K562 (cell line): ENCODE results near the gene CENPV. TPM values are rescaled to one million over a fixed set of nuclear protein-coding genes. Genes with fewer than 3 reads are reported as not detected.

Experiments
- ATAC-seq: fragments of 200-7000 bp; cut with Tn5 transposase; 3 replicates; pipeline ENCODE4 v1.9.1; 2020; ENCODE audit warnings: moderate library complexity
- BruUV-seq: library from RNA; stranded (reverse); fragments of 400-500 nt; replicated peaks from 2 replicates; lab custom pipeline; 2021; lab: Mats Ljungman, UMichigan
- CTCF ChIA-PET: fragments of 300-600 bp; formaldehyde crosslinking; extraction: SDS; loops from one replicate; lab custom pipeline; 2021; ENCODE audit warnings: low intra/inter-chr PET ratio; lab: Yijun Ruan, JAX
- POLR2A ChIA-PET: fragments of 300-600, 350-650 bp; sonication (Branson Sonifier 250); formaldehyde crosslinking; extraction: SDS; loops from one replicate; lab custom pipeline; 2021; ENCODE audit warnings: antibody characterized with exemption, inconsistent platforms; lab: Yijun Ruan, JAX
- DNase-seq, 4 experiments: peaks; one replicate each; pipeline versions ENCODE4 v3.0.0 to v3.0.0-alpha.2; 2011 to 2018; ENCODE audit warnings: low spot score in 3 of 4, mixed read lengths in 3 of 4; ENCODE audit errors: extremely low read depth in 1 of 4
- FAIRE-seq: peaks from 2 replicates; lab custom pipeline; 2011; peaks lifted over from hg19 to GRCh38; lab: Jason Lieb, UNC
- H2AFZ ChIP-seq: 2 replicates; pipeline ENCODE4 v1.6.0; 2011; ENCODE audit warnings: low read depth, low read length, control low read depth, inconsistent platforms
- H3K27ac ChIP-seq: fragments of 200-600 bp; 3 replicates; pipeline ENCODE4 v1.8.0; 2011; ENCODE audit warnings: low read depth, mild to moderate bottlenecking, control low read depth, inconsistent platforms, low read length, moderate library complexity, mixed read lengths; ENCODE audit errors: extremely low read depth
- H3K27me3 ChIP-seq, 2 experiments: fragments of 300-600 bp in 1 of 2; 2 replicates in 1 of 2; 3 replicates in 1 of 2; pipeline versions ENCODE4 v1.6.0 to v1.8.0; 2011; ENCODE audit warnings: inconsistent platforms in 2 of 2, low read length in 2 of 2, mild to moderate bottlenecking in 1 of 2, mixed read lengths in 1 of 2, moderate library complexity in 1 of 2; ENCODE audit not compliant: control insufficient read depth in 2 of 2, insufficient read depth in 2 of 2
- H3K36me3 ChIP-seq: fragments of 300-600 bp; 3 replicates; pipeline ENCODE4 v1.8.0; 2011; ENCODE audit warnings: mild to moderate bottlenecking, low read length, inconsistent platforms; ENCODE audit not compliant: control insufficient read depth, insufficient read depth
- H3K4me1 ChIP-seq, 2 experiments: fragments of 200-600 bp in 1 of 2; replicated peaks in 1 of 2; 2 replicates in 1 of 2; 3 replicates in 1 of 2; pipeline versions ENCODE4 v1.5.1 to v1.8.0; 2011; ENCODE audit warnings: inconsistent platforms in 2 of 2, low read length in 2 of 2, mild to moderate bottlenecking in 1 of 2, mixed read lengths in 1 of 2, moderate library complexity in 1 of 2; ENCODE audit not compliant: control insufficient read depth in 2 of 2, insufficient read depth in 2 of 2
- H3K4me2 ChIP-seq: 2 replicates; pipeline ENCODE4 v1.6.1; 2011; ENCODE audit warnings: low read length, control low read depth, inconsistent platforms, mixed read lengths; ENCODE audit not compliant: insufficient read depth
- H3K4me3 ChIP-seq: fragments of 200-600 bp; sonication (generic), shearing (Covaris generic); 2 replicates; pipeline ENCODE4 v1.5.1; 2016; ENCODE audit warnings: control low read depth, inconsistent platforms
- H3K79me2 ChIP-seq: fragments of 200-600 bp; 3 replicates; pipeline ENCODE4 v1.8.0; 2011; ENCODE audit warnings: low read length, inconsistent platforms; ENCODE audit not compliant: control insufficient read depth, insufficient read depth
- H3K9ac ChIP-seq, 2 experiments: 2 replicates each; pipeline versions ENCODE4 v1.6.0 to v1.6.1; 2011; ENCODE audit warnings: low read depth in 2 of 2, low read length in 2 of 2, control low read depth in 1 of 2, inconsistent platforms in 1 of 2, mild to moderate bottlenecking in 1 of 2, mixed read lengths in 1 of 2; ENCODE audit not compliant: insufficient read depth in 1 of 2
- H3K9me1 ChIP-seq: one replicate; pipeline ENCODE4 v1.6.0; 2011; ENCODE audit warnings: inconsistent platforms, mild to moderate bottlenecking, low read length, moderate library complexity; ENCODE audit not compliant: control insufficient read depth, insufficient read depth
- H3K9me3 ChIP-seq: replicated peaks from 2 replicates; pipeline ENCODE4 v1.5.1; 2011; ENCODE audit warnings: low read depth, low read length, inconsistent platforms; ENCODE audit not compliant: control insufficient read depth, insufficient read depth
- H4K20me1 ChIP-seq: replicated peaks from 2 replicates; pipeline ENCODE4 v1.6.1; 2011; ENCODE audit warnings: low read length, inconsistent platforms, mixed read lengths; ENCODE audit not compliant: control insufficient read depth, insufficient read depth
- SRSF9 ChIP-seq: fragments of 200-400 bp; formaldehyde crosslinking; IDR thresholded peaks from 2 replicates; pipeline ENCODE4 v1.6.1; 2017; ENCODE audit warnings: low read depth, low read length, borderline replicate concordance
- TBL1XR1 ChIP-seq, 2 experiments: IDR thresholded peaks; 2 replicates each; pipeline ENCODE4 v1.6.1; 2012; ENCODE audit warnings: improper control_type of control experiment in 2 of 2, low read length in 2 of 2, mild to moderate bottlenecking in 1 of 2
- ZNF124 ChIP-seq: sonication (generic); formaldehyde crosslinking; IDR thresholded peaks from 2 replicates; pipeline ENCODE4 v1.8.1; 2022; ENCODE audit warnings: missing genetic modification reagents
- ZNF217 ChIP-seq: sonication (generic); formaldehyde crosslinking; IDR thresholded peaks from 2 replicates; pipeline ENCODE4 v1.8.0; 2022; ENCODE audit warnings: mild to moderate bottlenecking, missing genetic modification reagents
- in situ Hi-C: fragments of 300-500 bp; cut with MboI; formaldehyde crosslinking; loops from 4 replicates; pipeline ENCODE4 v1.15.0; 2018; ENCODE audit warnings: inconsistent platforms, mixed read lengths
- intact Hi-C: fragments of 100-400 bp; cut with micrococcal nuclease; formaldehyde crosslinking; loops from 2 replicates; pipeline ENCODE4 v1.14.2; 2022
- polyA plus RNA-seq, 8 experiments: library from polyadenylated mRNA; depleted of rRNA in 4 of 8; stranded (reverse) in 5 of 8; unstranded in 3 of 8; fragments of >200 nt; fragmentation: Nextera tagmentation in 2 of 8; fragmentation: Illumina TruSeq in 1 of 8; extraction: Ambion mirVana in 2 of 8; extraction: Trizol in 1 of 8; gene quantifications; 2 replicates each; pipeline versions ENCODE4 v1.2.1 to v1.2.3, GENCODE V29; 2011 to 2014; ENCODE audit warnings: inconsistent platforms in 1 of 8, missing spikeins in 1 of 8
- total RNA-seq, 7 experiments: library from RNA; depleted of rRNA in 6 of 7; stranded (reverse); fragments of >200 nt in 6 of 7; fragmentation: Illumina TruSeq in 2 of 7; extraction: Trizol in 2 of 7; gene quantifications; 2 replicates each; pipeline versions ENCODE4 v1.2.1 to v1.2.3, GENCODE V29; 2011 to 2021; ENCODE audit warnings: low replicate concordance in 1 of 7

Gene CENPV
- total and polyA plus RNA-seq, 9 of the 15 experiments (the other 6 are each of a cell fraction or from before 2014, with no cell fraction given) = 17.8 to 131 (median 89.3) TPM

DNA sequence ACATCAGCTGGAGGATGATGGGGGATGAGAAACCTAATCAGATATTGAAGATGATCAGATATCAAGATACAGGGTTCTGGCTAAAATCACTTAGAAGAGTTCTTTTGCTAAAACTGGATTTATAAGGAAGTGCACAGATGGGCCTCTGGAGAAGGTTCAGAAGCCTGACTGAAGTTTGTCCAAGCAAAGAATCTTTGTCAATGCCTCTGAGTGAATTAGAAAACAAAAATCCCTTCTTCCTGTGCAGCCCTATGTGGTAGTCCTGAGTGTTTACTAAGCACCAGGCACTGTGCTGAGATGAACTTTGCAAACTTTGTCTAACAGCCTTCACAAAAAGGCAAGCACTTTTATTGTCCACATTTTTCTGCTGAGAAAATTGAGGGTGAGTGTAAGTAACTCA, 11.4 kb upstream of the CENPV start:
- CTCF ChIA-PET = interaction anchor here (0.9 to 1.1 kb wide), 2 partner anchors 50 to 85 kb away, joined by 3 read pairs; no protein-coding TSS in a partner anchor
- no peak overlapping the region for H3K9ac ChIP-seq
- H4K20me1 ChIP-seq = no peaks in the 10 kb centered on the region
- FAIRE-seq (no peak), DNase-seq (no peak), ATAC-seq (no peak)
- no peak overlapping the region for H2AFZ ChIP-seq
- no peak overlapping the region for H3K27ac ChIP-seq
- no peaks in the 10 kb centered on the region for H3K36me3 ChIP-seq
- no peaks in the 10 kb centered on the region for H3K9me1 ChIP-seq
- H3K4me3 ChIP-seq = no peak overlapping the region
- BruUV-seq = no TSS peak
- no peak for TF ChIP-seq ZNF124 (CRISPR knock-in tag)
- no peak for TF ChIP-seq ZNF217 (CRISPR knock-in tag)
- TF ChIP-seq TBL1XR1 (IDR thresholded peaks at IDR 0.05; ENCODE audit: low read length in 2 of 2) = no peak
- TF ChIP-seq SRSF9 = no peak
- no peaks in the 10 kb centered on the region for H3K27me3 ChIP-seq
- no peak overlapping the region for H3K4me2 ChIP-seq
- no peaks in the 10 kb centered on the region; a peak in 1 of 5 replicates for H3K4me1 ChIP-seq
- no peaks in the 10 kb centered on the region for H3K79me2 ChIP-seq
- POLR2A ChIA-PET = interaction anchor here (0.7 to 2.0 kb wide), 2 partner anchors 10 to 16 kb away, joined by 3 to 12 read pairs; partner anchors contain the start of gene UBB
- H3K9me3 ChIP-seq = no peaks in the 10 kb centered on the region
- intact Hi-C loops (loop anchor here (10.0 kb wide), 1 partner anchor 90 kb away; no protein-coding TSS in a partner anchor), in situ Hi-C loops (no loop called here)
